Right cardiac atrium (tissue), 5 donors: ENCODE data around the gene ZNF678. TPM values are rescaled to one million over a fixed set of nuclear protein-coding genes. Genes with fewer than 3 reads are reported as not detected.
A peak's percentile ranks its signal among the peaks of the same experiment; 100 is the strongest.
"Not testable (repeated sequence)": the region's sequence is repeated elsewhere in the genome, so short reads cannot be mapped to it uniquely, and the experiment has no call there.

Source experiments
- ATAC-seq, 2 donors: fragments of 200-7000 bp; cut with Tn5 transposase; one replicate each; pipeline versions ENCODE4 v1.8.0 to v1.9.1; 2020; ENCODE audit warnings: moderate library complexity in 2 of 2, mild to moderate bottlenecking in 1 of 2
- DNase-seq, 3 donors: peaks; one replicate each; pipeline ENCODE4 v3.0.0-alpha.2; 2020
- H3K27ac ChIP-seq: one replicate; pipeline ENCODE4 v1.5.1; 2013; ENCODE audit warnings: mild to moderate bottlenecking, low read length, control low read depth, moderate library complexity
- H3K27me3 ChIP-seq: one replicate; pipeline ENCODE4 v1.6.1; 2013; ENCODE audit not compliant: control insufficient read depth, insufficient read depth
- H3K4me1 ChIP-seq: one replicate; pipeline ENCODE4 v1.6.1; 2013; ENCODE audit warnings: low read length; ENCODE audit not compliant: control insufficient read depth, insufficient read depth
- H3K4me3 ChIP-seq: one replicate; pipeline ENCODE4 v1.5.1; 2013; ENCODE audit warnings: low read length, control low read depth
- H3K9me3 ChIP-seq: one replicate; pipeline ENCODE4 v1.6.1; 2013; ENCODE audit warnings: low read length; ENCODE audit not compliant: control insufficient read depth
- WGBS: extraction: QIAGEN DNeasy Blood & Tissue Kit; methylation state at CpG from one replicate; pipeline ENCODE4 v1.1.7; 2013; 5-methylcytosine and 5-hydroxymethylcytosine counted together
- intact Hi-C, 4 donors: fragments of 100-400 bp; cut with DNase I; formaldehyde crosslinking; loops; one replicate each; pipeline versions ENCODE4 v1.11.0 to v1.14.0; 2022 to 2023
- polyA plus RNA-seq: library from polyadenylated mRNA; stranded (reverse); fragments of 200-250 nt; gene quantifications from one replicate; pipeline ENCODE4 v1.2.3, GENCODE V29; 2013
- total RNA-seq, 4 donors: library from RNA; stranded (reverse); fragmentation: NEBNext Ultra II Directional; extraction: Animal tissue kit (Norgen Biotek cat#: 25700); gene quantifications; one replicate each; pipeline ENCODE4 v1.2.1, GENCODE V29; 2021
- donor health status: healthy with polysubstance abuse.
- donor health status: DM: no; HTN: yes; CAD: no.
- donor health status: DM: no; HTN: no; CAD: no.
- donor health status: DM: no; HTN: yes; CAD: no; lungs with severe emphysema.
- donor health status: DM: yes; HTN: yes; CAD: no.

ZNF678 gene
- total and polyA plus RNA-seq, 5 donors, result 0.95 to 6.1 (median 3.5) TPM

DNA sequence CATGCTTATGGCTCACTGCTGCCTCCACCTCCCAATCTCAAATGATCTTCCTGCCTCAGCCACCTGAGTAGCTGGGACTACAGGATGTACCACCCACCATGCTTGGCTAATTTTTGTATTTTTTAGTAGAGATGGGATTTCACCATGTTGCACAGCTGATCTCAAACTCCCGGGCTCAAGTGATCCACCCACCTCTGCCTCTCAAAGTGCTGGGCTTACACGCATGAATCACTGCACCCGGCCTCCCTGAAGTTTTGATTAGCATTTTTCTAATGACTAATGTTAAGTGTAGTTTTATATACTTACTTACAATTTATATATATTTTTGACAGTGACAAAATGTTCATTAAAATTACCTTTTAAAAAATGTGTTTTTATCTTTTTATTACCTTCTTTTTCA, 41.1 kb downstream of the ZNF678 start:
- no peak overlapping the region for H3K27ac ChIP-seq
- intact Hi-C loops, result no loop called here
- ATAC-seq, result no peak

DNA sequence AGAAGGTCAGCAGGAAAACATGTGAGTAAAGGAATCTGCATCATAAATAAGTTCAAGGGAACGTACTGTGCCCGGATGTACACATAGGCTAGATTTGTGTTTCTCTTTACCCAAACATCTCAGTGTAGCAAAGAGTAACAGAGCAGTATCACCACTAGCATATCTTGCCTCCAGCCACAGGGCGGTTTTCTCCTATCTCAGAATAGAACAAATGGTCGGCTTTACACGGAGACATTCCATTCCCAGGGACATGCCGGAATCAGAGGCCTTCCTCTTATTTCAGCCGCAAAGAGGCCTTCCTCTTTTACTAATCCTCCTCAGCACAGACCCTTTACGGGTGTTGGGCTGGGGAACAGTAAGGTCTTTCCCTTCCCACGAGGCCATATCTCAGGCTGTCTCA, 42.9 kb downstream of the ZNF678 start:
- DNase-seq, H3K27me3 ChIP-seq, H3K4me1 ChIP-seq, intact Hi-C loops, H3K4me3 ChIP-seq, ATAC-seq, H3K9me3 ChIP-seq: not testable (repeated sequence)
- peak overlapping the region; percentile 85 for H3K27ac ChIP-seq
- 41% methylated on average over 9 of the region's 9 CpGs for WGBS

More for the DNA sequence above, 41.1 kb downstream of the ZNF678 start:
- H3K4me3 ChIP-seq, result no peak overlapping the region
- 92% methylated on average over 3 of the region's 3 CpGs for WGBS
- peaks cover 5% of the 10 kb centered on the region for H3K4me1 ChIP-seq
- H3K27me3 ChIP-seq, result no peaks in the 10 kb centered on the region
- DNase-seq, result no peak
- H3K9me3 ChIP-seq, result no peaks in the 10 kb centered on the region

DNA sequence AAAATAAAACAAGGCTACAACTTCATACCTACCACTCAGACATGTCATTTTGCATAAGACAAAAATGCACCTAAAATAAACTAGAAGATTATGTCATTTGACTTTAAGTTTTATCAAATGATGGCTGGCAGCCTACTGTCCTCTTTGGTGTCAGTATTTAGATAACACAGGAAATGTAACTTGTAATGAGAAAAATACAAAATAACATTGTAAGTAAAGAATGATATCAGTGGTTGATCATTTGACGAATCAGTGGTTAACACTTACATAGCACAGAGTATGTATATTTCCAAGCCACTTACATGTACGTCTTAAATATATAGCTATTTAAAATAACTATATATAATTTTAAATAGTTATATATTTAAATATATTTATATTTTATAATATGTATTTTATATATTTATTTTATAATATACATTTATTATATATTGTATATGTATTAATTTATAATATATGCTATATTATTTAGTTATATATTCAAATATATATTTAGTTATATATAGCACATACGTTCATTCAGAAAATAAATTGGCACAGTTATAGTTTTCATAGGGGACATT, 44.1 kb downstream of the ZNF678 start:
- no peak overlapping the region for H3K27ac ChIP-seq
- no peaks in the 10 kb centered on the region for H3K27me3 ChIP-seq
- DNase-seq (no peak), ATAC-seq (no peak)
- no peaks in the 10 kb centered on the region for H3K9me3 ChIP-seq
- peaks cover 5% of the 10 kb centered on the region for H3K4me1 ChIP-seq
- intact Hi-C loops, result no loop called here
- no peak overlapping the region for H3K4me3 ChIP-seq
- WGBS, result 68% methylated on average over 3 of the region's 3 CpGs

DNA sequence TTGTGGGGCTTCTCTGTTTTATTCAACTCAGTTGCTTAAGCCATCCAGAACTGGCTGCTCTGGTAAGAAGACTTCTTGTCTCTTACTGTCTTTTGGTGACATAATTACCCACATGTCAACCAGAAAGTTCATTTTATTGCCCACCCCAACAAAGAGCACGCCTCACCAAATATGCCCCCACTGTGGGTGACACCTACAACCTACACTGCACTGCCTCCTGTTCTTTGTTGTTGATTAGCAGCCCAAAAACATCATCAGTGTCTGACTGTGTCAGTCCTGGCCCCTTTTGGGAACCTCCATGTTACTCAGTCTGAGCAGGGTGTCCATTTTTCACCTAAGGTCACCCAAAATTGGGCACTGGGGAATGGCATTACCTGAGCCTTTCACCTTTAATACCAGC, 49.3 kb downstream of the ZNF678 start:
- ATAC-seq, result no peak
- H3K27ac ChIP-seq, result no peak overlapping the region
- intact Hi-C loops, result no loop called here
- WGBS, result 100% methylated on average over 1 of the region's 1 CpG
- no peak overlapping the region for H3K4me3 ChIP-seq
- H3K9me3 ChIP-seq, result no peaks in the 10 kb centered on the region
- H3K27me3 ChIP-seq, result no peaks in the 10 kb centered on the region
- DNase-seq, result no peak
- no peaks in the 10 kb centered on the region for H3K4me1 ChIP-seq

DNA sequence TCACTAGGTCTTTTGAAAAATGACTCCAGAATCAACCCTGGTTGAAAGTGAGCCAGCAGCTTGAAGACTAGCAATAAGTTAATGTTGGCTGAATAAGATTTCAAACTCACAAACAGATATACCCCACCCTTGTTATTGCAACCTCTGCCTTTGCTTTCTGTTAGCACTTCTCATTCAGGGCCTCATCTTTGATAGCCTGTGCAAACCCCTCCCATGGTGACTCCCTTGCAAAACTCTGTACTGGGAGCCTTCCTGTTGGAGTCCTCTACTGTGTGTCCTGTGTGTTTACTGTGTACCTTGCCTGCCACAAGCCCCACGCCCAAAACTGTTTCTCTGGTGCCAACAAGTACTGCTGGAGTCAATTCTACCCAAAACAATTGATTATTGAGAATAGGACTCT, 50.2 kb downstream of the ZNF678 start:
- DNase-seq, result no peak
- H3K27ac ChIP-seq, result no peak overlapping the region
- 96% methylated on average over 1 of the region's 1 CpG for WGBS
- intact Hi-C loops, result no loop called here
- peaks cover 2% of the 10 kb centered on the region for H3K9me3 ChIP-seq
- no peaks in the 10 kb centered on the region for H3K4me1 ChIP-seq
- H3K27me3 ChIP-seq, result no peaks in the 10 kb centered on the region
- no peak overlapping the region for H3K4me3 ChIP-seq
- ATAC-seq, result no peak

DNA sequence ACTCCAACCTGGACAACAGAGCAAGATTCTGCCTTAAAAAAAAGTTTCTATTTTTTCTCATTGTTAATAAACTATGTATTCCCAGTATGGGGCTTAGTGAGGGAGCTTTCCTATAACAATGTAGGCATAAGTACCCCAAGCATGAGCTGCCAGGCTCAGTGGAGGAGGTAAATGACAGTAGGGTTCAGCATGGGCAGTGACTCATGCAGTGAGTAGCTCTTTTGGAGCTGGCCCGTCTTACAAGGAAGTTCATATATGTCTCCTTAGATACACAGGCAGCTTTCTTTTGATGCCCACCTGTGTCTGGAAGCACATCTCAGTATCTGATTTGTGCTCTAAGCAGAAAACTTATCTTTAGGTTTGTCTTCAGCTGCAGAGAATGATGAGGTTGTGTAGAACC, 57.9 kb downstream of the ZNF678 start:
- no peaks in the 10 kb centered on the region for H3K27me3 ChIP-seq
- ATAC-seq, result no peak
- H3K4me3 ChIP-seq, result no peak overlapping the region
- H3K27ac ChIP-seq, result no peak overlapping the region
- WGBS, result 92% methylated on average over 1 of the region's 1 CpG
- H3K9me3 ChIP-seq, result peaks cover 2% of the 10 kb centered on the region
- intact Hi-C loops, result no loop called here
- H3K4me1 ChIP-seq, result no peaks in the 10 kb centered on the region
- no peak for DNase-seq

DNA sequence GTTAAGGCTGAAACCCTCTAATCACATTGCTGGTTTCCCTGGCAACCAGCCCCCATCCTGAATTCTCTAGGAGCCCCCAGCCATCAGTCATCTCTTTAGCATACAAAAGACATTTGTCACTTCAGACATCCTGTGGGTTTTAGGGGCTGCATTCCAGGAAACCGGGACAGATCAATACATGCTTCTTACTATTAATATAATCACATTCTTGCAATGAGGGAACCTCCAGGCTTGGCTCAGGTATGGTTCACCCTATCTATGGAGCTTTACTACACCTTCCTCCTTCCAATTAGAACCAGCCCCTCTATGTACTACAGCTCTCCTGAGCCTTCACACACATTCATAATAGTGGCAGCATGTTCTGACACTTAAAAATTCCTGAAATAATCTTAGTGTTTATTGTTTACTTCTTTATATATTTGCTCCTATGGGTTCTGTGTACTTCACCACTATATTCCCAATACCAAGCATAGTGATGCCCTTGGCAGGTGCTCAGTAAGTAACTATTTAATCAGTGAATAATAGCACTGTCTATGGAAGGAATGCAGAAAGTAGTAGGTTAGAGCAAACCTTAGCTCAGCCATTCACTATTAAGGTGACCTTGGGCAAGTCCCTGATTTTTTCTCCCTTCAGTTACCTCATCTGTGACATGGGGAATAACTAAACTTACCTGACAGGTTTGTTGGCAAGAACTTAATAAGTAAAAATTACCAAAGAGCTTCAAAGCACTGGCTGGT, 59.6 kb downstream of the ZNF678 start:
- no peak for DNase-seq
- Histone ChIP-seq H3K9me3 (peaks cover under 1% of the 10 kb centered on the region), H3K4me1 (no peaks in the 10 kb centered on the region), H3K27me3 (no peaks in the 10 kb centered on the region), H3K4me3 (no peak overlapping the region), H3K27ac (no peak overlapping the region)
- 95% methylated on average over 1 of the region's 1 CpG for WGBS
- intact Hi-C loops, result no loop called here
- no peak for ATAC-seq

DNA sequence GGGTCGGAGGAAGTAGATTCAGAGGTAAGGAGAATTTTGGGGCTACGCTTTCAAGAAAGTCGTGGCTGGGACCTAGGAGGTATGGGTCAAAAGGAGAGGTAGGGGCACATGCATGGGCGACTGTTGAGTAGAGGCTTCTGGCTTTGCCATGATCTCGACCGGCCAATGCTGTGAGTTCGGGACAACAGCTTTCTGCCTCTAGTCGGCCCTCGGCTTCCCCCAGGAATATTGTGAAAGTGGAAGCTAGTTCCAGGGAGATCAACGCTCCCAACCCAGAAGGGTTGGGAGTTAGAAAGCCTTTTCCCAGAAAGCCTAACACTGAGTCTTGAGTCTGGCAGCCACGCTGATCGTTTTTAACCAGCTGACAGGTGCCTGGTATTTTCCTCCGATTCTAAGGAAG, 69.0 kb downstream of the ZNF678 start:
- DNase-seq (no peak), ATAC-seq (no peak)
- Histone ChIP-seq H3K4me1 (no peaks in the 10 kb centered on the region), H3K27me3 (no peaks in the 10 kb centered on the region), H3K27ac (no peak overlapping the region), H3K9me3 (peaks cover 5% of the 10 kb centered on the region), H3K4me3 (no peak overlapping the region)
- intact Hi-C loops, result no loop called here
- WGBS, result 95% methylated on average over 13 of the region's 13 CpGs

DNA sequence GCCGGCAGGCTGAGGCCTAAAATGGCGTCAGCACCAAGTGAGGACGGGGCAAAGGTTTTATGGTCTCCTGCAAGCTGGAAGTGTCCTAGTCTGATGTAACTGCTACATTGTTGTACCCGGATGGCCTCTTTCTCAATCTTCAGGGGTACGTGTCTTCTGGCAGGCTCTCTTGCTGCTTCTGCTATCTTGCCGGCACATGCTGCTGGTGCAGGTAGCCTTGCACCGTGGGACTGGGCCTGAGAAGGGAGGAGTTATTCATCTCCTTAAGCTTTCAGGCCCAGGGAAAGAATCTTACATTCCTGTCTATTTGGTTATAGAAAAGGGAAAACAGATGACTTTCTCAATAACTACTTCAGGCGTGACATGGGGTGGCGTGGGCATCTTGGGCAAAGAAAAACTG, 72.2 kb downstream of the ZNF678 start:
- 98% methylated on average over 9 of the region's 9 CpGs for WGBS
- H3K27me3 ChIP-seq, result no peaks in the 10 kb centered on the region
- no peaks in the 10 kb centered on the region for H3K4me1 ChIP-seq
- H3K4me3 ChIP-seq, result no peak overlapping the region
- ATAC-seq (no peak), DNase-seq (no peak)
- intact Hi-C loops, result no loop called here
- no peak overlapping the region for H3K27ac ChIP-seq
- H3K9me3 ChIP-seq, result peaks cover 8% of the 10 kb centered on the region

DNA sequence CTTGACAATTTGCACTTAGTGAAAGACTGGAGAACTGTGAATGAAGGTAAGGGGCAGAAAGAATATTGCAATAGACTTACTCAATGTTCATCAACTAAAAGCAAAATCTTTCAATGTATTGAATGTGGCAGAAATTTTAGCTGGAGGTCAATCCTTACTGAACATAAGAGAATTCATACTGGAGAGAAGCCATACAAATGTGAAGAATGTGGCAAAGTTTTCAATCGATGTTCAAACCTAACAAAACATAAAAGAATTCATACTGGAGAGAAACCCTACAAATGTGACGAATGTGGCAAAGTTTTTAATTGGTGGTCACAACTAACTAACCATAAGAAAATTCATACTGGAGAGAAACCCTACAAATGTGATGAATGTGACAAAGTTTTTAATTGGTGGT, 91.1 kb downstream of the ZNF678 start:
- 96% methylated on average over 2 of the region's 2 CpGs for WGBS
- no peak for DNase-seq
- peaks cover 11% of the 10 kb centered on the region for H3K9me3 ChIP-seq

DNA sequence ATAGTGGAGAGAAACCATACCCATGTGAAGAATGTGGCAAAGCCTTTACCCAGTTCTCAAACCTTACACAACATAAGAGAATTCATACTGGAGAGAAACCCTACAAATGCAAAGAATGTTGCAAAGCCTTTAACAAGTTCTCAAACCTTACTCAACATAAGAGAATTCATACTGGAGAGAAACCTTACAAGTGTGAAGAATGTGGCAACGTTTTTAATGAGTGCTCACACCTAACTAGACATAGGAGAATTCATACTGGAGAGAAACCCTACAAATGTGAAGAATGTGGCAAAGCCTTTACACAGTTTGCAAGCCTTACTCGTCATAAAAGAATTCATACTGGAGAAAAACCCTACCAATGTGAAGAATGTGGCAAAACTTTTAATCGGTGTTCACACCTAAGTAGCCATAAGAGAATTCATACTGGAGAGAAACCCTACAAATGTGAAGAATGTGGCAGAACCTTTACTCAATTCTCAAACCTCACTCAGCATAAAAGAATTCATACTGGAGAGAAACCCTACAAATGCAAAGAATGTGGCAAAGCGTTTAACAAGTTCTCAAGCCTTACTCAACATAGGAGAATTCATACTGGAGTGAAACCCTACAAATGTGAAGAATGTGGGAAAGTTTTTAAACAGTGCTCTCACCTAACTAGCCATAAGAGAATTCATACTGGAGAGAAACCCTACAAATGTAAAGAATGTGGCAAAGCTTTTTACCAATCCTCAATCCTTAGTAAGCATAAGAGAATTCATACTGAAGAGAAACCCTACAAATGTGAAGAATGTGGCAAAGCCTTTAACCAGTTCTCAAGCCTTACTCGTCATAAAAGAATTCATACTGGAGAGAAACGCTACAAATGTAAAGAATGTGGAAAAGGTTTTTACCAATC, 91.7 kb downstream of the ZNF678 start:
- no peak for ATAC-seq
- Histone ChIP-seq H3K4me1 (no peaks in the 10 kb centered on the region), H3K27ac (no peak overlapping the region), H3K4me3 (no peak overlapping the region), H3K27me3 (no peaks in the 10 kb centered on the region), H3K9me3 (peaks cover 11% of the 10 kb centered on the region)
- intact Hi-C loops, result no loop called here
- no peak for DNase-seq
- WGBS, result 96% methylated on average over 6 of the region's 6 CpGs

More for the DNA sequence above, 91.1 kb downstream of the ZNF678 start:
- intact Hi-C loops, result no loop called here
- no peak for ATAC-seq
- Histone ChIP-seq H3K4me3 (no peak overlapping the region), H3K27me3 (no peaks in the 10 kb centered on the region), H3K4me1 (no peaks in the 10 kb centered on the region), H3K27ac (no peak overlapping the region)
